HepG2 (cell line): ENCODE data around the gene NECAB2. TPM values are rescaled to one million over a fixed set of nuclear protein-coding genes. Genes with fewer than 3 reads are reported as not detected.

Experiments used
- ARHGAP35 ChIP-seq: sonication (generic); formaldehyde crosslinking; IDR thresholded peaks from 2 replicates; pipeline ENCODE4 v1.9.0; 2022; ENCODE audit warnings: mild to moderate bottlenecking, inconsistent platforms, moderate library complexity, missing genetic modification reagents, borderline replicate concordance
- HDAC1 ChIP-seq: sonication (generic); formaldehyde crosslinking; IDR thresholded peaks from 2 replicates; pipeline ENCODE4 v1.5.1; 2020; ENCODE audit warnings: mild to moderate bottlenecking, missing genetic modification reagents
- ISL2 ChIP-seq: sonication (generic); formaldehyde crosslinking; IDR thresholded peaks from 2 replicates; pipeline ENCODE4 v1.5.0; 2020; ENCODE audit warnings: missing genetic modification reagents
- MBNL3 ChIP-seq: fragments of 250-450 bp; sonication (Bioruptor Pico); conservative IDR thresholded peaks from 2 replicates; pipeline ENCODE4 v1.8.0; 2022; ENCODE audit warnings: mild to moderate bottlenecking, inconsistent platforms
- PCBP1 ChIP-seq: fragments of 200-400 bp; formaldehyde crosslinking; IDR thresholded peaks from 2 replicates; pipeline ENCODE4 v1.6.1; 2017; ENCODE audit warnings: mild to moderate bottlenecking, low read depth, low read length, borderline replicate concordance
- TBP ChIP-seq: sonication (generic); formaldehyde crosslinking; IDR thresholded peaks from 2 replicates; pipeline ENCODE4 v1.5.0; 2020; ENCODE audit warnings: missing genetic modification reagents
- TMF1 ChIP-seq: sonication (generic); formaldehyde crosslinking; IDR thresholded peaks from 2 replicates; pipeline ENCODE4 v1.8.1; 2022; ENCODE audit warnings: low read depth, missing genetic modification reagents
- XRCC5 ChIP-seq: fragments of 200-400 bp; formaldehyde crosslinking; optimal IDR thresholded peaks from 2 replicates; pipeline ENCODE3; 2017; ENCODE audit warnings: mild to moderate bottlenecking, low read length
- ZKSCAN8 ChIP-seq: IDR thresholded peaks from 2 replicates; pipeline ENCODE4 v1.6.1; 2016; ENCODE audit warnings: borderline replicate concordance, missing genetic modification reagents, missing compliant biosample characterization
- ZNF256 ChIP-seq: sonication (generic); formaldehyde crosslinking; conservative IDR thresholded peaks from 2 replicates; pipeline ENCODE4 v1.4.0; 2020; ENCODE audit warnings: missing genetic modification reagents
- ZNF441 ChIP-seq: sonication (generic); formaldehyde crosslinking; IDR thresholded peaks from 2 replicates; pipeline ENCODE4 v1.7.0; 2021; ENCODE audit warnings: missing genetic modification reagents, borderline replicate concordance
- ZNF839 ChIP-seq: sonication (generic); formaldehyde crosslinking; IDR thresholded peaks from 2 replicates; pipeline ENCODE4 v1.4.0; 2020; ENCODE audit warnings: missing genetic modification reagents, mild to moderate bottlenecking, borderline replicate concordance
- ZNF879 ChIP-seq: sonication (generic); formaldehyde crosslinking; IDR thresholded peaks from 2 replicates; pipeline ENCODE4 v1.8.1; 2023; ENCODE audit warnings: missing genetic modification reagents
- polyA plus RNA-seq, 8 experiments: library from polyadenylated mRNA; depleted of rRNA in 3 of 8; stranded (reverse) in 7 of 8; unstranded in 1 of 8; fragments of >200 nt; fragmentation: Illumina TruSeq in 4 of 8; extraction: Trizol in 4 of 8; gene quantifications; 2 replicates each; pipeline versions ENCODE4 v1.2.1 to v1.2.3, GENCODE V29; 2011 to 2016; ENCODE audit warnings: low read depth in 4 of 8, missing spikeins in 1 of 8, mixed read lengths in 1 of 8; ENCODE audit not compliant: insufficient read depth in 1 of 8
- total RNA-seq, 5 experiments: library from RNA; depleted of rRNA; stranded (reverse); fragments of >200 nt; fragmentation: Illumina TruSeq; extraction: Trizol; gene quantifications; 2 replicates each; pipeline ENCODE4 v1.2.3, GENCODE V29; 2016; ENCODE audit warnings: low read depth in 1 of 5
- TF ChIP-seq, protein P1 (sequence below): sonication (generic); formaldehyde crosslinking; IDR thresholded peaks from 2 replicates; pipeline ENCODE4 v1.4.0; 2020; ENCODE audit warnings: missing genetic modification reagents
- TF ChIP-seq, protein P2 (sequence below): sonication (generic); formaldehyde crosslinking; conservative IDR thresholded peaks from 2 replicates; pipeline ENCODE4 v1.5.0; 2020; ENCODE audit warnings: missing genetic modification reagents
- TF ChIP-seq, protein P3 (sequence below): sonication (generic); IDR thresholded peaks from 2 replicates; pipeline ENCODE4 v1.6.1; 2016; ENCODE audit warnings: low read depth, borderline replicate concordance
- TF ChIP-seq, protein P4 (sequence below): sonication (generic); formaldehyde crosslinking; IDR thresholded peaks from 2 replicates; pipeline ENCODE4 v1.4.0; 2020; ENCODE audit warnings: mild to moderate bottlenecking, missing genetic modification reagents
- TF ChIP-seq, protein P5 (sequence below): IDR thresholded peaks from 2 replicates; pipeline ENCODE4 v1.6.1; 2016; ENCODE audit warnings: low read depth

Gene NECAB2
- total and polyA plus RNA-seq, 2 of the 13 experiments (the other 11 are each of a cell fraction or from before 2014, with no cell fraction given), result 0.21 to 0.49 TPM

DNA sequence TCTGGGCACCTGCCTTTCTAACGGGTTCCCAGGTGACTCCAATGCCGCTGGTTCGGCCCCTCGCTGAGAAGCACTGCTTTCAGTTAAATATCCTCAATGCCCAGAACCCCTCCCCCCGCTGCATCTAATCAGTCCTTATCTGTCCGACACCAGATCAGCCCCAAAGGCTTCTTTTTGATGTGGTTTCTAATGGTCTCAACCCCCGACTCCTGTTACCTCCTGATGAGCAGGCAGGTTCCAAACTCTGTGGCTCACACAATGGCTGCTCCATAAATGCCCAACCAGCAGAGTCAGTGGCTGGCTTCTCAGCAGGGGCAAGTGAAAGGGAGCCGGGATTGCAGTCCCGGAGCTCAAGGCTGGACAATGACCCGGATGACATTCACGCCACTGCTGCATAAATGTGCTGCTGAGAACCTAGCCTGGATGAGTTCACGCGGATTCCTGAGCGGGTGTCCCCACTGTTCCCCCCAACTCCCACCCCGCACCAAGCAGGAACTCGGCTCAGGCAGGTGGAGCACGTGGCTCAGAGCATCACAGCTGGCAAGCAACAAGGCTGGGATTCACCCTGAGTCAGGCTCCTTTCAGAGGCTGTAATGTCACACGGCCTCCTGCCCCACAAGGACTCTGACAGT is 75.6 kb downstream of the NECAB2 start (continued):
- TF ChIP-seq, protein P1, sequence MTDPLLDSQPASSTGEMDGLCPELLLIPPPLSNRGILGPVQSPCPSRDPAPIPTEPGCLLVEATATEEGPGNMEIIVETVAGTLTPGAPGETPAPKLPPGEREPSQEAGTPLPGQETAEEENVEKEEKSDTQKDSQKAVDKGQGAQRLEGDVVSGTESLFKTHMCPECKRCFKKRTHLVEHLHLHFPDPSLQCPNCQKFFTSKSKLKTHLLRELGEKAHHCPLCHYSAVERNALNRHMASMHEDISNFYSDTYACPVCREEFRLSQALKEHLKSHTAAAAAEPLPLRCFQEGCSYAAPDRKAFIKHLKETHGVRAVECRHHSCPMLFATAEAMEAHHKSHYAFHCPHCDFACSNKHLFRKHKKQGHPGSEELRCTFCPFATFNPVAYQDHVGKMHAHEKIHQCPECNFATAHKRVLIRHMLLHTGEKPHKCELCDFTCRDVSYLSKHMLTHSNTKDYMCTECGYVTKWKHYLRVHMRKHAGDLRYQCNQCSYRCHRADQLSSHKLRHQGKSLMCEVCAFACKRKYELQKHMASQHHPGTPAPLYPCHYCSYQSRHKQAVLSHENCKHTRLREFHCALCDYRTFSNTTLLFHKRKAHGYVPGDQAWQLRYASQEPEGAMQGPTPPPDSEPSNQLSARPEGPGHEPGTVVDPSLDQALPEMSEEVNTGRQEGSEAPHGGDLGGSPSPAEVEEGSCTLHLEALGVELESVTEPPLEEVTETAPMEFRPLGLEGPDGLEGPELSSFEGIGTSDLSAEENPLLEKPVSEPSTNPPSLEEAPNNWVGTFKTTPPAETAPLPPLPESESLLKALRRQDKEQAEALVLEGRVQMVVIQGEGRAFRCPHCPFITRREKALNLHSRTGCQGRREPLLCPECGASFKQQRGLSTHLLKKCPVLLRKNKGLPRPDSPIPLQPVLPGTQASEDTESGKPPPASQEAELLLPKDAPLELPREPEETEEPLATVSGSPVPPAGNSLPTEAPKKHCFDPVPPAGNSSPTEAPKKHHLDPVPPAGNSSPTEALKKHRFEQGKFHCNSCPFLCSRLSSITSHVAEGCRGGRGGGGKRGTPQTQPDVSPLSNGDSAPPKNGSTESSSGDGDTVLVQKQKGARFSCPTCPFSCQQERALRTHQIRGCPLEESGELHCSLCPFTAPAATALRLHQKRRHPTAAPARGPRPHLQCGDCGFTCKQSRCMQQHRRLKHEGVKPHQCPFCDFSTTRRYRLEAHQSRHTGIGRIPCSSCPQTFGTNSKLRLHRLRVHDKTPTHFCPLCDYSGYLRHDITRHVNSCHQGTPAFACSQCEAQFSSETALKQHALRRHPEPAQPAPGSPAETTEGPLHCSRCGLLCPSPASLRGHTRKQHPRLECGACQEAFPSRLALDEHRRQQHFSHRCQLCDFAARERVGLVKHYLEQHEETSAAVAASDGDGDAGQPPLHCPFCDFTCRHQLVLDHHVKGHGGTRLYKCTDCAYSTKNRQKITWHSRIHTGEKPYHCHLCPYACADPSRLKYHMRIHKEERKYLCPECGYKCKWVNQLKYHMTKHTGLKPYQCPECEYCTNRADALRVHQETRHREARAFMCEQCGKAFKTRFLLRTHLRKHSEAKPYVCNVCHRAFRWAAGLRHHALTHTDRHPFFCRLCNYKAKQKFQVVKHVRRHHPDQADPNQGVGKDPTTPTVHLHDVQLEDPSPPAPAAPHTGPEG (CRISPR knock-in tag), result no peak
- TF ChIP-seq HDAC1 (CRISPR knock-in tag) (0 out of 2 replicates have a peak, but pooled peaks have one; percentile 21), TMF1 (CRISPR knock-in tag) (no peak), ZNF879 (CRISPR knock-in tag) (no peak), PCBP1 (no peak), XRCC5 (peak; percentile 7), ISL2 (CRISPR knock-in tag) (no peak), ZNF441 (no peak), MBNL3 (CRISPR knock-in tag) (no peak), TBP (no peak), ARHGAP35 (CRISPR knock-in tag) (no peak), ZNF256 (no peak), ZNF839 (CRISPR knock-in tag) (0 out of 2 replicates have a peak, but pooled peaks have one; percentile 51), ZKSCAN8 (CRISPR knock-in tag) (no peak)
- TF ChIP-seq, protein P2, sequence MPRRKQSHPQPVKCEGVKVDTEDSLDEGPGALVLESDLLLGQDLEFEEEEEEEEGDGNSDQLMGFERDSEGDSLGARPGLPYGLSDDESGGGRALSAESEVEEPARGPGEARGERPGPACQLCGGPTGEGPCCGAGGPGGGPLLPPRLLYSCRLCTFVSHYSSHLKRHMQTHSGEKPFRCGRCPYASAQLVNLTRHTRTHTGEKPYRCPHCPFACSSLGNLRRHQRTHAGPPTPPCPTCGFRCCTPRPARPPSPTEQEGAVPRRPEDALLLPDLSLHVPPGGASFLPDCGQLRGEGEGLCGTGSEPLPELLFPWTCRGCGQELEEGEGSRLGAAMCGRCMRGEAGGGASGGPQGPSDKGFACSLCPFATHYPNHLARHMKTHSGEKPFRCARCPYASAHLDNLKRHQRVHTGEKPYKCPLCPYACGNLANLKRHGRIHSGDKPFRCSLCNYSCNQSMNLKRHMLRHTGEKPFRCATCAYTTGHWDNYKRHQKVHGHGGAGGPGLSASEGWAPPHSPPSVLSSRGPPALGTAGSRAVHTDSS (CRISPR knock-in tag), result no peak
- TF ChIP-seq, protein P3, sequence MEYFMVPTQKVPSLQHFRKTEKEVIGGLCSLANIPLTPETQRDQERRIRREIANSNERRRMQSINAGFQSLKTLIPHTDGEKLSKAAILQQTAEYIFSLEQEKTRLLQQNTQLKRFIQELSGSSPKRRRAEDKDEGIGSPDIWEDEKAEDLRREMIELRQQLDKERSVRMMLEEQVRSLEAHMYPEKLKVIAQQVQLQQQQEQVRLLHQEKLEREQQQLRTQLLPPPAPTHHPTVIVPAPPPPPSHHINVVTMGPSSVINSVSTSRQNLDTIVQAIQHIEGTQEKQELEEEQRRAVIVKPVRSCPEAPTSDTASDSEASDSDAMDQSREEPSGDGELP, result 0 out of 2 replicates have a peak, but pooled peaks have one; percentile 5
- TF ChIP-seq, protein P4, sequence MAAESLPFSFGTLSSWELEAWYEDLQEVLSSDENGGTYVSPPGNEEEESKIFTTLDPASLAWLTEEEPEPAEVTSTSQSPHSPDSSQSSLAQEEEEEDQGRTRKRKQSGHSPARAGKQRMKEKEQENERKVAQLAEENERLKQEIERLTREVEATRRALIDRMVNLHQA (CRISPR knock-in tag), result no peak
- TF ChIP-seq, protein P5, sequence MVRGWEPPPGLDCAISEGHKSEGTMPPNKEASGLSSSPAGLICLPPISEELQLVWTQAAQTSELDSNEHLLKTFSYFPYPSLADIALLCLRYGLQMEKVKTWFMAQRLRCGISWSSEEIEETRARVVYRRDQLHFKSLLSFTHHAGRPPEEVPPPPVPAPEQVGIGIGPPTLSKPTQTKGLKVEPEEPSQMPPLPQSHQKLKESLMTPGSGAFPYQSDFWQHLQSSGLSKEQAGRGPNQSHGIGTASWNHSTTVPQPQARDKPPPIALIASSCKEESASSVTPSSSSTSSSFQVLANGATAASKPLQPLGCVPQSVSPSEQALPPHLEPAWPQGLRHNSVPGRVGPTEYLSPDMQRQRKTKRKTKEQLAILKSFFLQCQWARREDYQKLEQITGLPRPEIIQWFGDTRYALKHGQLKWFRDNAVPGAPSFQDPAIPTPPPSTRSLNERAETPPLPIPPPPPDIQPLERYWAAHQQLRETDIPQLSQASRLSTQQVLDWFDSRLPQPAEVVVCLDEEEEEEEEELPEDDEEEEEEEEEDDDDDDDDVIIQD (CRISPR knock-in tag), result no peak
